ENCODE measurements around the gene ADD1.

ADD1 gene

DNA sequence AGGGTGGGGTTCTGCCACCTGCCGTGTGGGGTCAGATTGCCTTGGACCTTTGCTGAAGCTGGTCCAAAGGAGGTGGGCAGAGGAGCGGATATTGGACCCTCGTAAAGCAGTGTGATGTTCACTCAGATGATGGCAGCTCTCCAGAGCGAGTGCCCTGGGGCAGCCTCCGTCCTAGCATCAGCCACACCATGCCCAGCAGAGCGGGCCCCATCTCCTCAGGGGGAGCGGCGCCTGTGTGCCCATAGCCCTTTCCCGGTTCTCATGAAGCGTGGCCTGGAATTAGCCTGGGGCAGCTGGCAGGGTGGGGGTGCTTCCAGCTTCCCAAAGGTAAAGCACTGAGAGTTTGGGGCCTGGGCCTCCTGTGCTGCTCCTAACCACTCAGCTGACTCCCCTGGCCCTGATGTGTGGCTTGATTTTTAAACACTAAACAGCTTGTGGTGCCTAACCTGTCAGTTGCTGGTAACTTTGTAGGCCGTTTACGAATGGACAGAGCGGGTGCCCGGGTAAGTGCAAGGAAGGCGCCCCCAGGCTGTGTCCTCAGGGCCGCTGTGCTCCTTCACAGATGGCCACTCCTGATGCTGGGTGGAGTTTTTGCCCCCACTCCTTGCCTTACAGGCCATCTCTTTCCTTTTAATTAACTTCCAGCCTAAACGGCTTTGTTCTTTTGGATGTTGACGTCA, 83.5 kb downstream of the ADD1 start:
- DNase-seq: no peak
- in situ Hi-C loops (cut with MboI; ENCODE audit: low pct_unique_long_range_greater_than_20kb, low sequenced_read_pairs): no loop called here

GRCh38 chr4:2927696-2928075, 84.0 kb downstream of the ADD1 start:
- in situ Hi-C loops (cut with MboI; ENCODE audit: low pct_unique_long_range_greater_than_20kb, low sequenced_read_pairs): no loop called here
- no peak for DNase-seq

- in situ Hi-C loops (cut with MboI; ENCODE audit: low pct_unique_long_range_greater_than_20kb, low sequenced_read_pairs): no loop called here
- no peak for DNase-seq
Measured at GRCh38 chr4:2928242-2929176, 84.9 kb downstream of the ADD1 start.

- no peak for DNase-seq
- in situ Hi-C loops (cut with MboI; ENCODE audit: low pct_unique_long_range_greater_than_20kb, low sequenced_read_pairs): no loop called here
Measured at GRCh38 chr4:2929469-2929868, 85.8 kb downstream of the ADD1 start.

DNA sequence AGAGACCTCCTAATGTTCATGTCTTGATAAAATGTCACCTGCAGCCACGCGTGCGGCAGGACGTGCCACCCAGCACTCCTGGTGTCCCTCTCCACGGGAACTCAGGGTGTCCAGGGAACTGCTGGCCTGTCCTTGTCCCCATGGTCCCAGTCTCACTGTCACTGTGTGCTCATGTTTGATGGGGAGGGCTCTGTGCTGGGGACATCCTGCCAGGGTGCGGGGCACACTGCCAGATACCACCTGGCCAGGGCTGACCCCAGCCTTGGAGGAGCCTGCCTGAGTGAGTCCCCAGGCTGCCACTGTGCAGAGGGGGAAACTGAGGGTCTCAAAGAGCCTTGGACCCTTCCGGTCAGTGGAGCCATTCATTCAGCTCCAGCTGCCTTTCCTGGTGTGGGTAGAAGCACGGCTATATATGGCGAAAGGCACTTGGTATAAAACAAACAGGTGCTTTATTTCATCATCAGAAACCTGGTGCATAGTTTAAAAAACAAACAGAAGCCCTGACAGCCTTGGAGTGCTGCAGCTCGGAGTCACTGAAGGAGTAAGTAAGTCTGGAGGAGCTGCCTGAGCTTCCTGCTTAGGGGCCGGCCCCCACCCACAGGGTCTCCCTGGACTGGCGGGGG, 86.6 kb downstream of the ADD1 start:
- in situ Hi-C loops (cut with MboI; ENCODE audit: low pct_unique_long_range_greater_than_20kb, low sequenced_read_pairs): loop anchor here (10.0 kb wide), 1 partner anchor 175 kb away; the partner anchor contains the start of gene TNIP2
- no peak for DNase-seq

- DNase-seq: no peak
- in situ Hi-C loops (cut with MboI; ENCODE audit: low pct_unique_long_range_greater_than_20kb, low sequenced_read_pairs): loop anchor here (10.0 kb wide), 1 partner anchor 176 kb away; the partner anchor contains the start of gene TNIP2
Measured at GRCh38 chr4:2930758-2931511, 87.3 kb downstream of the ADD1 start.

DNA sequence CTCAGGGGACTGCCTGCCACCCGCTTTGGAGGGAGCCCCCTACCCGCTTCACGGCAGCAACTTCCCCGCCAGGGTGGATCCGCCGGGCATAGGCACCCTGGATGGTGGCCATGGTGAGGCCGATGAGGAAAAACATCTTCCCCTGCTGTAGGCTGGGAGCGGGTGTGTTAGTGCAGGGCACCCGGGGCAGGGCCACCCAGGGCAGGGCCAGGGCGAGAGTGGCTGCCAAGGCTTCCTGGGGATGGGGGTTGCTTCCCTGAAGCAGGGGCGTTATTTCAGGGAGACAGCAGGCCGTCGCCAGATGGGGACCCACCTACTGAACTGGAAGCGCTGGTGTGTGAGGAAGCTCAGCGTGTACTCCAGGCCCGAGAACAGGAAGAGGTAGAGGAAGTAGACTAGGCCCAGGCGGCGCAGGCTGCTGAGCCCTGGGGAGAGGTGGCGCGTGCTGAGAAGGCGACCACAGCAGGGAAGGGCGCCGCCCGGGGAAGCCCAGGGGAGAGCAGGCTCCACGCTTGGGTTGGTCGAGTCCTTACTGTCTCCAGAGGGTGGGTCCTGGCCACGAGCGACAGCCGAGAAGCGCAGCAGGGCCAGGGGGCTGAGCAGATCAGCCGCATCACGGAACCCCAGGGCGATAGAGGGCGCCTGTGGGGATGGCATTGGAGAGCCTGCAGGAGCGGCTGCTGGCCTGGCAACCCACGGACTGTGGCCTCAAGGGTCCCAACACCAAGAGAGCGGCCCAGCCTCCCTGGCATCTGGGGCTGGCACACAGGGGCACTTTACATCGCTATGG, 88.1 kb downstream of the ADD1 start:
- in situ Hi-C loops (cut with MboI; ENCODE audit: low pct_unique_long_range_greater_than_20kb, low sequenced_read_pairs): loop anchor here (10.0 kb wide), 1 partner anchor 177 kb away; the partner anchor contains the start of gene TNIP2
- peak; percentile 92 for DNase-seq

DNA sequence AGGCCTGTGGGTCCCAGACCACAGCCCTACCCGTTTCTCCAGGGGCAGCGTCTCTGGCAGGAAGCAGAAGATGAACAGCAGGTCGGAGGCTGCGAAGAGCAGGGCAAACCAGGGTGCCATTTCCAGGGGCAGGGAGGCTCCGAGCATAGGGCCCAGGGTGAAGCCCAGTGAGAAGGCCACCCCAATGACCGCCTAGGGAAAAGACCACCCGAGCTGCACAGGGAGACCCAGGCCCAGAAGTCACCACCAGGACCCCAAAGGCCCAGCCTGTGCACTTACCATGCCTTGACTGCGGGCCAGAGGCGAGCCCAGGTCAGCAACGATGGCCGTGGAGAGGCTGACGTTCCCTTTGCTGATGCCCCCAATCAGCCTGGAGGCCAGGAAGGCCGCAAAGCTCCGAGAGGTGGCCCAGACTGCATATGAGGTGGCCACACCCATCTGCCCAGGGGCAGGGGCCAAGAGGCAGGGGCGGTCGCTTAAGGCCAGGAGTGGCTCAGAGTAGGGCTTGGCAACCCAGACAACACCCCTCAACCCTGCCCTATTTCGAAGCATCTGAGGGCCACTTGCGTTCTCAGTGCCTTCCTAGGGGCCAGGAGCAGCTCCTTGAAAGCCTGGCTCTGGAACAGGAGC, 88.8 kb downstream of the ADD1 start:
- no peak for DNase-seq
- in situ Hi-C loops (cut with MboI; ENCODE audit: low pct_unique_long_range_greater_than_20kb, low sequenced_read_pairs): loop anchor here (10.0 kb wide), 1 partner anchor 178 kb away; the partner anchor contains the start of gene TNIP2

- no peak for DNase-seq
- in situ Hi-C loops (cut with MboI; ENCODE audit: low pct_unique_long_range_greater_than_20kb, low sequenced_read_pairs): loop anchor here (10.0 kb wide), 1 partner anchor 178 kb away; the partner anchor contains the start of gene TNIP2
Measured at GRCh38 chr4:2932951-2933565, 89.4 kb downstream of the ADD1 start.

DNA sequence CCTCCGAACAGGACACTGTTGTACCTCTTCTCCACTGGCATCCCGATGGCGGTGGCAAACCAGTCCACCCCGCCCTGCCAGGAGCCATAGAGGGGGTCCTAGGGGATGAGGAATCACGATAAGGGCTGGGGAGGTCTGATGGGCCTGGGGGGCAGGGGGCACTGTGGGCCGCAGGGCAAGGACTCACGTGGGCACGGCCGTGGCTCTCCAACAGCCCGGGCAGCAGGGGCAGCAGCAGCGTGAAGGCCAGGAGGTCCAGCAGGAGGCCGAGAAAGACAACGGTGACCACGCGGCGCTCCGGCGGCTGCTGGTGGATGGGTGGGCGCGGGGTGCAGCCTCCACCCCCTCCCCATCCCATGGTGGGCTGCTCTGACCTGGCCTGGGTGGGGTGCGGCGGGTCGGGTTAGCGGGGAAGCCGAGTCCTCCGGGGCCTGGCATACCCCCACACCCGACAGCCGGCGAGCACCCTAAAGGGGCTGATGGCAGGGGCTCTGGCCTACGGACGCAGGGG, 90.0 kb downstream of the ADD1 start:
- in situ Hi-C loops (cut with MboI; ENCODE audit: low pct_unique_long_range_greater_than_20kb, low sequenced_read_pairs): loop anchor here (10.0 kb wide), 1 partner anchor 179 kb away; the partner anchor contains the start of gene TNIP2
- no peak for DNase-seq

- DNase-seq: no peak
- in situ Hi-C loops (cut with MboI; ENCODE audit: low pct_unique_long_range_greater_than_20kb, low sequenced_read_pairs): loop anchor here (10.0 kb wide), 1 partner anchor 179 kb away; the partner anchor contains the start of gene TNIP2
Measured at GRCh38 chr4:2934077-2934812, 90.6 kb downstream of the ADD1 start.

DNA sequence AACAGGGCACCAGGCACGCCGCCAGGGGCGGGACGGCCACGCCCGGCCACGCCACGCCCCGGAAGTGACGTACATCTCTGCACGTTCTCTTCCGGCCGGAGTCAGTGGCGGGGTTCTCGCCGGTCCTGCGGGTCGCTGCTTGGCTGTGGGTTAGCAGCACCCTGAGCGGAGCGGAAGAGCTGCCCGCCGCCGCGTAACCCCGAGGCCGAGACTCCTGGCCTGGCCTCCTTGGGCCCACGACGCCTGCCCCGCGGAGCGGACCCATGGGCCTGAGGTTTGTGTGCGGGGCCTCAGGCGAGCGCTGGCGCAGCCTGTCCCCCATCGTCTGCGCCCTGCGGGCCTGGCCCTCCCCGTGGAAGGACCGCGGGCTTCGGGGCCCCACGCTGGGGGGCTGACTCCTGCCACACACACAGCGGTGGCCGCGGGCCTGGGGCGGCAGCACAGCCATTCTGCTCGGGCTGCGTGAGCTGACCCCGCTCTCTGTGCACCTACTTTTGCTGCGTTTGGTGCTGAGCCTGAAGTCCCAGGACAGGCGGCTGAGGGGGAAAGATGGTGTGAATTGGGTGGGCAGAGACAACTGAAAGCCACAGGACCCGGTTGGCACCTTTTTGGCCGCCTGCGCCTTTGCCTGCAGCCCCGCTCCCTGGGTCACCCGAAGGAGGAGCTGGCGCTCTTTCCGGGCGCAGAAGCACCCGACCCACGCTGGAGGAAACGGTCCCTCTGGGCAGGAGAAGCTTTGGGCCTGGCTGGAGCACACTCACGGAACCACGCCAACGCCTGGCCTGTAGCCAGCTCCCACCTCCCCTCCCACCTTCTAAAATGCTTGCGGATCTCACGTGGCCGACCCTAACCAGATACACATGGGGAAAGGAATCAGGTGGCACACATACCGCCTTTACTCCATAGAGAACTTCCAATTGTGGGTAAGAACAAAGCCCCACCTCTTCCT, 91.4 kb downstream of the ADD1 start:
- DNase-seq: peak; percentile 93
- in situ Hi-C loops (cut with MboI; ENCODE audit: low pct_unique_long_range_greater_than_20kb, low sequenced_read_pairs): loop anchor here (10.0 kb wide), 1 partner anchor 180 kb away; the partner anchor contains the start of gene TNIP2

GRCh38 chr4:2935762-2936743, 92.4 kb downstream of the ADD1 start:
- DNase-seq: no peak
- in situ Hi-C loops (cut with MboI; ENCODE audit: low pct_unique_long_range_greater_than_20kb, low sequenced_read_pairs): loop anchor here (10.0 kb wide), 1 partner anchor 181 kb away; the partner anchor contains the start of gene TNIP2

- in situ Hi-C loops (cut with MboI; ENCODE audit: low pct_unique_long_range_greater_than_20kb, low sequenced_read_pairs): loop anchor here (10.0 kb wide), 1 partner anchor 182 kb away; the partner anchor contains the start of gene TNIP2
- no peak for DNase-seq
Measured at GRCh38 chr4:2936773-2937145, 93.1 kb downstream of the ADD1 start.

Data from KBM-7 (cell line).